ENCODE data around the gene PODXL2.

PODXL2 gene

GRCh38 chr3:127622772-127623576 lies 6.0 kb upstream of the PODXL2 start:
- Histone ChIP-seq H3K36me3 (replicated peaks; ENCODE audit: low read depth, low read length) (peaks cover 41% of the 10 kb centered on the region), H3K27ac (ENCODE audit: low read length) (no peak overlapping the region), H3K79me2 (ENCODE audit: low read length) (no peaks in the 10 kb centered on the region), H3K4me1 (ENCODE audit: low read length) (no peaks in the 10 kb centered on the region), H3K27me3 (ENCODE audit: low read depth, low read length) (no peaks in the 10 kb centered on the region), H2AFZ (ENCODE audit: low read depth, low read length) (no peak overlapping the region), H3K4me2 (ENCODE audit: low read length) (no peak overlapping the region), H4K20me1 (ENCODE audit: insufficient read depth, low read length) (0 out of 2 replicates have a peak, but pooled peaks cover 6% of the 10 kb centered on the region), H3K9me3 (ENCODE audit: insufficient read depth, low read length) (no peaks in the 10 kb centered on the region), H3K9ac (ENCODE audit: low read length) (no peak overlapping the region), H3K4me3 (ENCODE audit: low read length) (no peak overlapping the region)
- no peak for TF ChIP-seq CTCF (IDR thresholded peaks at IDR 0.05; ENCODE audit: low read depth, low read length)
- TF ChIP-seq EZH2phosphoT487 (IDR thresholded peaks at IDR 0.05; ENCODE audit: low read depth), result no peak

GRCh38 chr3:127624063-127624462 lies 4.9 kb upstream of the PODXL2 start:
- Histone ChIP-seq H3K79me2 (ENCODE audit: low read length) (no peaks in the 10 kb centered on the region), H3K9me3 (ENCODE audit: insufficient read depth, low read length) (no peaks in the 10 kb centered on the region), H3K9ac (ENCODE audit: low read length) (no peak overlapping the region), H3K4me2 (ENCODE audit: low read length) (no peak overlapping the region), H3K27me3 (ENCODE audit: low read depth, low read length) (no peaks in the 10 kb centered on the region), H3K36me3 (replicated peaks; ENCODE audit: low read depth, low read length) (peaks cover 30% of the 10 kb centered on the region), H3K4me3 (ENCODE audit: low read length) (no peak overlapping the region), H2AFZ (ENCODE audit: low read depth, low read length) (no peak overlapping the region), H3K4me1 (ENCODE audit: low read length) (no peaks in the 10 kb centered on the region), H3K27ac (ENCODE audit: low read length) (no peak overlapping the region), H4K20me1 (ENCODE audit: insufficient read depth, low read length) (no peaks in the 10 kb centered on the region)
- TF ChIP-seq CTCF (IDR thresholded peaks at IDR 0.05; ENCODE audit: low read depth, low read length), result no peak
- no peak for TF ChIP-seq EZH2phosphoT487 (IDR thresholded peaks at IDR 0.05; ENCODE audit: low read depth)

- Histone ChIP-seq H3K9me3 (ENCODE audit: insufficient read depth, low read length) (no peaks in the 10 kb centered on the region), H3K4me3 (ENCODE audit: low read length) (no peak overlapping the region), H3K9ac (ENCODE audit: low read length) (no peak overlapping the region), H4K20me1 (ENCODE audit: insufficient read depth, low read length) (no peaks in the 10 kb centered on the region), H3K27me3 (ENCODE audit: low read depth, low read length) (no peaks in the 10 kb centered on the region), H2AFZ (ENCODE audit: low read depth, low read length) (no peak overlapping the region), H3K4me2 (ENCODE audit: low read length) (no peak overlapping the region), H3K36me3 (replicated peaks; ENCODE audit: low read depth, low read length) (peaks cover 19% of the 10 kb centered on the region), H3K79me2 (ENCODE audit: low read length) (no peaks in the 10 kb centered on the region), H3K4me1 (ENCODE audit: low read length) (peaks cover 8% of the 10 kb centered on the region), H3K27ac (ENCODE audit: low read length) (no peak overlapping the region)
- no peak for TF ChIP-seq CTCF (IDR thresholded peaks at IDR 0.05; ENCODE audit: low read depth, low read length)
- no peak for TF ChIP-seq EZH2phosphoT487 (IDR thresholded peaks at IDR 0.05; ENCODE audit: low read depth)
These were observed 3.2 kb upstream of the PODXL2 start for GRCh38 chr3:127625821-127626220.

GRCh38 chr3:127628426-127628787 lies 578 bp upstream of the PODXL2 start:
- no peak overlapping the region for H3K27ac ChIP-seq (ENCODE audit: low read length)
- no peaks in the 10 kb centered on the region for H3K9me3 ChIP-seq (ENCODE audit: insufficient read depth, low read length)
- no peaks in the 10 kb centered on the region for H4K20me1 ChIP-seq (ENCODE audit: insufficient read depth, low read length)
- H2AFZ ChIP-seq (ENCODE audit: low read depth, low read length), result no peak overlapping the region
- H3K79me2 ChIP-seq (ENCODE audit: low read length), result no peaks in the 10 kb centered on the region
- no peak overlapping the region for H3K4me2 ChIP-seq (ENCODE audit: low read length)
- no peak overlapping the region for H3K9ac ChIP-seq (ENCODE audit: low read length)
- no peak overlapping the region for H3K4me3 ChIP-seq (ENCODE audit: low read length)
- no peaks in the 10 kb centered on the region for H3K36me3 ChIP-seq (replicated peaks; ENCODE audit: low read depth, low read length)
- TF ChIP-seq CTCF (IDR thresholded peaks at IDR 0.05; ENCODE audit: low read depth, low read length), result no peak
- no peak for TF ChIP-seq EZH2phosphoT487 (IDR thresholded peaks at IDR 0.05; ENCODE audit: low read depth)
- 0 out of 2 replicates have a peak, but pooled peaks cover 2% of the 10 kb centered on the region for H3K27me3 ChIP-seq (ENCODE audit: low read depth, low read length)
- H3K4me1 ChIP-seq (ENCODE audit: low read length), result peaks cover 8% of the 10 kb centered on the region

All from OCI-LY3 (cell line).